Middle frontal gyrus (tissue), 1 donor: ENCODE results near the gene PITPNM1.
"Not testable (repeated sequence)": the region's sequence is repeated elsewhere in the genome, so short reads cannot be mapped to it uniquely, and the experiment has no call there.

Experiments used
- DNase-seq: peaks from one replicate; pipeline ENCODE4 v3.0.0-alpha.2; 2015; ENCODE audit warnings: low spot score; ENCODE audit errors: extremely low spot score

The PITPNM1 gene

GRCh38 chr11:67466367-67466766 lies 38.8 kb downstream of the PITPNM1 start:
- no peak for DNase-seq

- not testable (repeated sequence) for DNase-seq
Observed at GRCh38 chr11:67465530-67465929, 39.6 kb downstream of the PITPNM1 start.

GRCh38 chr11:67465189-67465510 lies 40.0 kb downstream of the PITPNM1 start:
- no peak for DNase-seq

GRCh38 chr11:67464411-67465188 lies 40.6 kb downstream of the PITPNM1 start:
- no peak for DNase-seq

GRCh38 chr11:67463680-67464410 lies 41.3 kb downstream of the PITPNM1 start:
- DNase-seq, result no peak

- DNase-seq, result no peak
Observed at GRCh38 chr11:67463186-67463585, 42.0 kb downstream of the PITPNM1 start.

- no peak for DNase-seq
Observed at GRCh38 chr11:67458266-67458665, 46.9 kb downstream of the PITPNM1 start.

- DNase-seq, result no peak
Observed at GRCh38 chr11:67457453-67457852, 47.7 kb downstream of the PITPNM1 start.

- DNase-seq, result no peak
Observed at GRCh38 chr11:67456068-67456705, 49.0 kb downstream of the PITPNM1 start.

GRCh38 chr11:67455054-67455453 lies 50.1 kb downstream of the PITPNM1 start, which contains the start of gene CABP4:
TSS of gene CABP4 (plus strand) at chr11:67455354. CDS start at chr11:67455424, 70 bp downstream.
- no peak for DNase-seq

GRCh38 chr11:67453816-67454732 lies 51.1 kb downstream of the PITPNM1 start:
- DNase-seq, result no peak

- DNase-seq, result no peak
Observed at GRCh38 chr11:67452141-67452952, 52.8 kb downstream of the PITPNM1 start, which contains the start of gene GPR152. TSS of gene GPR152 (minus strand) at chr11:67452729. CDS start at chr11:67452724, 5 bp downstream.

GRCh38 chr11:67451658-67451976 lies 53.5 kb downstream of the PITPNM1 start:
- no peak for DNase-seq

- DNase-seq, result no peak
Observed at GRCh38 chr11:67450796-67451657, 54.1 kb downstream of the PITPNM1 start.

- DNase-seq, result no peak
Observed at GRCh38 chr11:67449116-67449844, 55.9 kb downstream of the PITPNM1 start.

- DNase-seq, result no peak
Observed at GRCh38 chr11:67448220-67448609, 56.9 kb downstream of the PITPNM1 start.

GRCh38 chr11:67445515-67445914 lies 59.6 kb downstream of the PITPNM1 start:
- no peak for DNase-seq

- no peak for DNase-seq
Observed at GRCh38 chr11:67442504-67443404, 62.4 kb downstream of the PITPNM1 start.
